GM20000 (cell line): ENCODE results near the gene SEC16B.

Source experiments
- DNase-seq: peaks from one replicate; pipeline ENCODE4 v3.0.0; 2012; ENCODE audit warnings: low spot score
- TF ChIP-seq, protein P1 (sequence below): IDR thresholded peaks from 2 replicates; pipeline ENCODE4 v1.5.1; 2012; ENCODE audit warnings: mild to moderate bottlenecking, control low read depth; ENCODE audit errors: extremely low read depth, missing control alignments

The SEC16B gene

DNA sequence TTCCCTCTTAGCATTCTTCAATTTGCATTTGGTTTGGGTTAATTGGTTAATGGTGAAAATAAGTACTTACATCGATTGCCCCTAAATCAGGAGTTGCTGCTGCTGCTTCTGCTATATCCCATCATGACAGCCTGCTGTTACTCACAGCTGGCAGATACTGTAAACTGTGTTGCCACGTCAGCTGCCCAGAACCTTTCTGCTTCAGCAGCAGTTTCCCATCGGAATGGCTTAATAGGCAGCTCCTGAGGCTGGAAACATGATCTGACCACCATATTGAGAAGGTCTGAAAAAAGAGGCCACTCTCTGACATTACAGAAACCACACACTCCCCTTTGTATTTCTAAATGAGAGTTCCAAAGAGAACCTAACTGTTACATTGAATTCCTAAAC lies 14.3 kb upstream of the SEC16B start:
- no peak for DNase-seq

DNA sequence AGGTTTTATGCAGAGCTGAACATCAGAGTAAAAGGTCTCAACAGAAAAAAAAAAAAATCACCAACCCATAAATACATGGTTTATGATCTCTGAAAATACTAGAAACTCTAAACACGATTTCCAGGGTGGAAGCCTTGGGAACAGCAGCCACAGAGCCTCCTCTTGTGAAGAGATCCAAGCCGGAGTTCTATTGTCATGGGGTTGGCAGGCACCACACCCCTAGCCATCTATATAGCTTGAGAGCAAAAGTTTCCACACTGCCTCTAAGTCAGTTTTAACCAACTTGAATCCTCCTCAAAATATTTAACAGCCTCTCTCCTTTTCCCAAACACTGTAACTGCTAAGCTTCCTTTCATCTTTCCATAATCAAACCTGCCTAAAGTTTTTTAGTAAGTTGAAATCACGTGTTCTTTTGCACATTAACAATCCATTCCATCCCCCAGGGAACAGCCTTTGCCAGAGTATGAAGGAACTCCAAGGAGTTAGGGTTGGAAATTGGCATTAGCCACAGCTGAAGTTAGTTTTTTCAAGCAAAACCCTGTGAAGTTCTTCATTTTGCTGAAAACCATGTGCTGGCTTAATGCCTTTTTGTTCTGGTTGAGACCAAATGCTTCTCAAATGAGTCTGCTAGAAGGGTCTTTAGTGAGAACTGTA lies 13.8 kb upstream of the SEC16B start:
- TF ChIP-seq, protein P1, sequence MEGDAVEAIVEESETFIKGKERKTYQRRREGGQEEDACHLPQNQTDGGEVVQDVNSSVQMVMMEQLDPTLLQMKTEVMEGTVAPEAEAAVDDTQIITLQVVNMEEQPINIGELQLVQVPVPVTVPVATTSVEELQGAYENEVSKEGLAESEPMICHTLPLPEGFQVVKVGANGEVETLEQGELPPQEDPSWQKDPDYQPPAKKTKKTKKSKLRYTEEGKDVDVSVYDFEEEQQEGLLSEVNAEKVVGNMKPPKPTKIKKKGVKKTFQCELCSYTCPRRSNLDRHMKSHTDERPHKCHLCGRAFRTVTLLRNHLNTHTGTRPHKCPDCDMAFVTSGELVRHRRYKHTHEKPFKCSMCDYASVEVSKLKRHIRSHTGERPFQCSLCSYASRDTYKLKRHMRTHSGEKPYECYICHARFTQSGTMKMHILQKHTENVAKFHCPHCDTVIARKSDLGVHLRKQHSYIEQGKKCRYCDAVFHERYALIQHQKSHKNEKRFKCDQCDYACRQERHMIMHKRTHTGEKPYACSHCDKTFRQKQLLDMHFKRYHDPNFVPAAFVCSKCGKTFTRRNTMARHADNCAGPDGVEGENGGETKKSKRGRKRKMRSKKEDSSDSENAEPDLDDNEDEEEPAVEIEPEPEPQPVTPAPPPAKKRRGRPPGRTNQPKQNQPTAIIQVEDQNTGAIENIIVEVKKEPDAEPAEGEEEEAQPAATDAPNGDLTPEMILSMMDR: no peak
- DNase-seq: no peak

More for the DNA sequence above, 14.3 kb upstream of the SEC16B start:
- TF ChIP-seq, protein P1: no peak

DNA sequence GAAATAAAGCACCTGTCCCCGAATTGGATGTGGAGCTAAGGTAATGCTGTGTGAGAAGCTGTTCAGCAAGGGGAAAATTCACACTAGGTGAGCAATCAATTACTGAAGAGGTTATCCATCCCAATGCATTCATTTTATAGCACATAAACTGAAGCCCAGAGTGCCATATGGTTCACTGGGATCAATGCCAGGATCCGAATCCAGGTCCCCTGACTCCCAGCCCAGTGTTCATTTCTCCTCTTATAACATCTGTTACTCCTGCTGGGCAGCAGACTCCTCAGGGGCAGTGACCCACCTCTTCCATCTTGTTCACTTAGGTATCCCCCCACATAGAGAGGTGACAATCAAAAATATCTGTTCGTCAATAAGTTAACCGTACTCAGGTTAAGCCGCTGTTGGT lies 13.2 kb upstream of the SEC16B start:
- no peak for DNase-seq
- TF ChIP-seq, protein P1: no peak

DNA sequence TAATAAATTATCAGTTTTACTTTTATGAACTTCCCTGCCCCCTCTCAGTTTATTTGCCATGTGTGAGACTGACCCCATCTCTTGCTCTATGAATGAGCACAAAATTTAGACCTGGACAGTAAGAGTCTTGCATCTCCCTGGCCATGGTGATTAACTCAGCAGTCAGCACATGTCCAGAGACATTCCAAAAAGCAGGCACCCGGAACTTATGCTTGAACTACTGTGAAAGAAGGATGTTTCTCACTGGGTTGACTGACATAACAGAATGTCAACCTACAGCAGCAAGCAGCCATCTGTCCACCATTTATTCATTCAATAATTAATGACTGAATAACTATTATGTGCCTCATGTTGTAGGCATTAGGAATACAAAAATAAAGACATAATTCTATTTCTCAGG lies 11.3 kb upstream of the SEC16B start:
- DNase-seq: no peak
- TF ChIP-seq, protein P1: no peak

DNA sequence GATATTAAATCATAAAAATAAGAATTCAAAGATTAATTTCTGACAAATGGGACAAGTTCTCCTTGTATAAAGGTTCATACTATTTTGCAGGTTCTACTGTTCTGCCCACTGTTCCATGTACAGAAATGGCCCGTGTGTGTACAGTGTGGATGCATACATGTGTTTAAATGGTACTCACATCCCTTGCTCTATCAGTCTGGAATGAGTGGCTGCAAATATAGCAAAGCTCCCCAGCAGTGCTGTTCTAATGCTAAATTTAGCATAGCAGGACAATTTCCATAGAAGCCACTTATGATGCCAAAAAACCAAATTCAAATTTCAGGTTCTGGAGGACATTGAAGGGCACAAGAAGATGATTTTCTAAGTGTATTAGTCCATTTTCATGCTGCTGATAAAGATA lies 9.4 kb upstream of the SEC16B start:
- TF ChIP-seq, protein P1: no peak
- DNase-seq: no peak

DNA sequence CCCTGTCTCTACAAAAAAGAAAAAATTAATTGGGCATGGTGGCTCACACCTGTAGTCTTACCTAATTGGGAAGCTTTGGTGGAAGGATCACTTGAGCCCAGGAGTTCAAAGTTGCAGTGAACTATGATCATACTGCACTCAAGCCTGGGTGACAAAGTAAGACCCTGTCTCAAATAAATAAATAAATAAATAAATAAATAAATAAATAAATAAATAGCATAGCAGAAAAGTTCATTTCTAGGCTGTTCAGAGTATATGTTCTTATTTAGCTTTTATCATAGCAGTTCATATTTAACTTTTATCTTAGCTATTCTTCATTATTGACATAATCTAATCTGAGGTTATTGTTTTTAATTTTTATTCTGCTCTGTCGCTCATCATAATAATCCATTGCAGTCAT lies 8.7 kb upstream of the SEC16B start:
- TF ChIP-seq, protein P1: no peak
- DNase-seq: no peak

DNA sequence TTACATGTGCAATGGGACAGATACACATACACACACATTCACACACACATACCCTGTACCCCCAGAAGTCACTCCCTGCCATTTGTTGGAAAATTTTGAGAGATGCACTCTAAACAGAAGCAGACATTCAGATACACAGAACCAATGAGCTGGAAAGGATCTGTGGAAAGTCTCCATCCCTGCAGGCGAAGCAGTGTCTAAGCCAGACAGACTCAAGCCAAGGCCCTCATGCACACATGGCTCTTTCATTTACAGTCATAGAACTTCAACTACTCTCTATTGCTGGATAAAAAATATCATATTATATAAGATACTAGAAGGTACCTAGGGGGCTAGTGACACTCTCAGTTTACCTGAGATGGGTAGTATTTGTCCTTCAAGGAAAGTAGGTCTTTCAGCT lies 7.3 kb upstream of the SEC16B start:
- DNase-seq: no peak
- TF ChIP-seq, protein P1: no peak
